Thyroid gland (tissue), 4 donors: ENCODE results near the gene DST. TPM values are rescaled to one million over a fixed set of nuclear protein-coding genes. Genes with fewer than 3 reads are reported as not detected.

Experiments used
- DNase-seq, 2 donors: peaks; one replicate each; pipeline ENCODE4 v3.0.0-alpha.2; 2019
- H3K27ac ChIP-seq, 3 donors: fragments of 200-600 bp; sonication (generic); 1 replicate in 2 of 3; 2 replicates in 1 of 3; pipeline ENCODE4 v1.5.1; 2016 to 2019; ENCODE audit warnings: mild to moderate bottlenecking in 1 of 3, moderate library complexity in 1 of 3
- H3K27me3 ChIP-seq: fragments of 200-600 bp; sonication (generic); one replicate; pipeline ENCODE4 v1.5.1; 2019
- H3K36me3 ChIP-seq, 2 donors: fragments of 200-600 bp; sonication (generic); one replicate each; pipeline ENCODE4 v1.5.1; 2016 to 2019
- H3K4me1 ChIP-seq, 2 donors: fragments of 200-600 bp; sonication (generic); one replicate each; pipeline ENCODE4 v1.5.1; 2017 to 2019
- H3K4me3 ChIP-seq, 3 donors: fragments of 200-600 bp; sonication (generic); replicated peaks in 1 of 3; 1 replicate in 2 of 3; 2 replicates in 1 of 3; pipeline ENCODE4 v1.5.1; 2016; ENCODE audit warnings: mild to moderate bottlenecking in 1 of 3
- H3K9me3 ChIP-seq: fragments of 200-600 bp; sonication (generic); one replicate; pipeline ENCODE4 v1.5.1; 2017
- CTCF ChIP-seq, 6 experiments: fragments of 200-600 bp in 3 of 6; fragments of 450-650 bp in 3 of 6; sonication (generic) in 3 of 6; IDR thresholded peaks; one replicate each; pipeline ENCODE4 v1.5.1; 2016 to 2019; ENCODE audit warnings: antibody characterized with exemption in 6 of 6, mild to moderate bottlenecking in 2 of 6, inconsistent platforms in 1 of 6, moderate library complexity in 1 of 6
- POLR2A ChIP-seq, 2 donors: fragments of 450-650 bp; IDR thresholded peaks; one replicate each; pipeline ENCODE4 v1.6.1; 2017; ENCODE audit warnings: antibody characterized with exemption in 2 of 2, mild to moderate bottlenecking in 2 of 2, moderate library complexity in 1 of 2
- WGBS, 2 donors: methylation state at CpG; one replicate each; pipeline ENCODE4 v1.1.5; 2017; 5-methylcytosine and 5-hydroxymethylcytosine counted together
- intact Hi-C: fragments of 100-400 bp; cut with DNase I; formaldehyde crosslinking; loops from one replicate; pipeline ENCODE4 v1.15.1; 2023
- total RNA-seq, 4 donors: library from RNA; depleted of rRNA; stranded (reverse); fragments of >200 nt; gene quantifications; one replicate each; pipeline ENCODE4 v1.2.3, GENCODE V29; 2016

The DST gene
- total RNA-seq, 4 donors from 2014 or later, result 99.8 to 169 (median 149) TPM

GRCh38 chr6:56607111-56607752, 35.5 kb downstream of the DST start:
- H3K36me3 ChIP-seq, result no peaks in the 10 kb centered on the region
- 91 to 95% methylated on average over 2 of the region's 2 CpGs for WGBS, 2 donors

GRCh38 chr6:56605435-56605834, 37.3 kb downstream of the DST start:
- no peak overlapping the region for H3K27ac ChIP-seq
- H3K9me3 ChIP-seq, result no peaks in the 10 kb centered on the region
- 96% methylated on average over 1 of the region's 1 CpG for WGBS, 2 donors
- intact Hi-C loops, result no loop called here
- no peaks in the 10 kb centered on the region for H3K27me3 ChIP-seq
- TF ChIP-seq POLR2A (IDR thresholded peaks at IDR 0.05), result no peak
- TF ChIP-seq CTCF (IDR thresholded peaks at IDR 0.05), result no peak
- no peak overlapping the region for H3K4me3 ChIP-seq
- no peaks in the 10 kb centered on the region for H3K4me1 ChIP-seq
- DNase-seq, result no peak
- no peaks in the 10 kb centered on the region for H3K36me3 ChIP-seq

More at GRCh38 chr6:56607111-56607752, 35.5 kb downstream of the DST start:
- TF ChIP-seq POLR2A (IDR thresholded peaks at IDR 0.05), result no peak
- TF ChIP-seq CTCF (IDR thresholded peaks at IDR 0.05), result no peak
- intact Hi-C loops, result no loop called here
- Histone ChIP-seq H3K9me3 (no peaks in the 10 kb centered on the region), H3K27me3 (no peaks in the 10 kb centered on the region), H3K27ac (no peak overlapping the region), H3K4me1 (no peaks in the 10 kb centered on the region), H3K4me3 (no peak overlapping the region)
- no peak for DNase-seq

- no peaks in the 10 kb centered on the region for H3K36me3 ChIP-seq
- H3K4me1 ChIP-seq, result no peaks in the 10 kb centered on the region
- no peak overlapping the region for H3K27ac ChIP-seq
- no peak overlapping the region for H3K4me3 ChIP-seq
- TF ChIP-seq CTCF (IDR thresholded peaks at IDR 0.05) (no peak), POLR2A (IDR thresholded peaks at IDR 0.05) (no peak)
- no peak for DNase-seq
- no peaks in the 10 kb centered on the region for H3K9me3 ChIP-seq
- intact Hi-C loops, result no loop called here
- WGBS, 2 donors, result 95 to 100% methylated on average over 1 of the region's 1 CpG
- no peaks in the 10 kb centered on the region for H3K27me3 ChIP-seq
Observed at GRCh38 chr6:56604186-56604585, 38.5 kb downstream of the DST start.

GRCh38 chr6:56601390-56601789, 41.3 kb downstream of the DST start:
- intact Hi-C loops, result no loop called here
- Histone ChIP-seq H3K4me3 (no peak overlapping the region), H3K27me3 (no peaks in the 10 kb centered on the region), H3K36me3 (no peaks in the 10 kb centered on the region), H3K4me1 (no peaks in the 10 kb centered on the region), H3K9me3 (no peaks in the 10 kb centered on the region), H3K27ac (no peak overlapping the region)
- TF ChIP-seq CTCF (IDR thresholded peaks at IDR 0.05) (no peak), POLR2A (IDR thresholded peaks at IDR 0.05) (no peak)
- 21 to 45% methylated on average over 2 of the region's 2 CpGs for WGBS, 2 donors
- no peak for DNase-seq

- DNase-seq, result peak; percentile 21 to 35
- no peaks in the 10 kb centered on the region for H3K27me3 ChIP-seq
- no peaks in the 10 kb centered on the region for H3K9me3 ChIP-seq
- H3K27ac ChIP-seq, result no peak overlapping the region
- intact Hi-C loops, result no loop called here
- WGBS, 2 donors, result 55 to 59% methylated on average over 6 of the region's 6 CpGs
- H3K4me3 ChIP-seq, result no peak overlapping the region
- no peaks in the 10 kb centered on the region for H3K4me1 ChIP-seq
- no peaks in the 10 kb centered on the region for H3K36me3 ChIP-seq
- no peak for TF ChIP-seq POLR2A (IDR thresholded peaks at IDR 0.05)
- peak in 5 of 6 experiments; percentile 26 to 54 (median 43) for TF ChIP-seq CTCF (IDR thresholded peaks at IDR 0.05)
Observed at GRCh38 chr6:56595490-56596122, 47.1 kb downstream of the DST start.
